Esophagus (tissue), 2 donors: ENCODE measurements around the gene HSD17B2. TPM values are rescaled to one million over a fixed set of nuclear protein-coding genes. Genes with fewer than 3 reads are reported as not detected.

ENCODE experiments used
- H3K27ac ChIP-seq, 2 donors: one replicate each; pipeline ENCODE4 v1.5.1; 2013; ENCODE audit warnings: low read depth in 2 of 2, mild to moderate bottlenecking in 2 of 2, inconsistent platforms in 1 of 2, low read length in 1 of 2, moderate library complexity in 1 of 2
- H3K27me3 ChIP-seq, 2 donors: one replicate each; pipeline ENCODE4 v1.6.1; 2013; ENCODE audit warnings: low read length in 2 of 2, control low read depth in 1 of 2, mild to moderate bottlenecking in 1 of 2; ENCODE audit not compliant: insufficient read depth in 2 of 2, control insufficient read depth in 1 of 2
- H3K36me3 ChIP-seq, 2 donors: one replicate each; pipeline ENCODE4 v1.6.1; 2013; ENCODE audit warnings: low read length in 1 of 2; ENCODE audit not compliant: control insufficient read depth in 2 of 2, insufficient read depth in 2 of 2
- H3K4me1 ChIP-seq, 2 donors: one replicate each; pipeline ENCODE4 v1.6.1; 2013; ENCODE audit warnings: low read length in 1 of 2; ENCODE audit not compliant: control insufficient read depth in 2 of 2, insufficient read depth in 2 of 2
- H3K4me3 ChIP-seq, 2 donors: one replicate each; pipeline ENCODE4 v1.5.1; 2013; ENCODE audit warnings: low read length in 2 of 2, mild to moderate bottlenecking in 2 of 2, low read depth in 1 of 2, moderate library complexity in 1 of 2
- H3K9me3 ChIP-seq, 2 donors: one replicate each; pipeline ENCODE4 v1.6.1; 2013; ENCODE audit warnings: mild to moderate bottlenecking in 2 of 2, low read depth in 1 of 2, low read length in 1 of 2, moderate library complexity in 1 of 2; ENCODE audit not compliant: control insufficient read depth in 2 of 2, insufficient read depth in 1 of 2
- WGBS, 2 donors: extraction: QIAGEN DNeasy Blood & Tissue Kit; methylation state at CpG; one replicate each; pipeline ENCODE4 v1.1.7; 2013; 5-methylcytosine and 5-hydroxymethylcytosine counted together
- polyA plus RNA-seq, 2 donors: library from polyadenylated mRNA; stranded (reverse); fragments of 200-250 nt; gene quantifications; one replicate each; pipeline ENCODE4 v1.2.3, GENCODE V29; 2013
- donor health status: healthy with polysubstance abuse.
- donor health status: Bipolar disorder and iron deficiency.

HSD17B2 gene
- polyA plus RNA-seq, 2 donors, result 1.0 to 9.5 TPM

DNA sequence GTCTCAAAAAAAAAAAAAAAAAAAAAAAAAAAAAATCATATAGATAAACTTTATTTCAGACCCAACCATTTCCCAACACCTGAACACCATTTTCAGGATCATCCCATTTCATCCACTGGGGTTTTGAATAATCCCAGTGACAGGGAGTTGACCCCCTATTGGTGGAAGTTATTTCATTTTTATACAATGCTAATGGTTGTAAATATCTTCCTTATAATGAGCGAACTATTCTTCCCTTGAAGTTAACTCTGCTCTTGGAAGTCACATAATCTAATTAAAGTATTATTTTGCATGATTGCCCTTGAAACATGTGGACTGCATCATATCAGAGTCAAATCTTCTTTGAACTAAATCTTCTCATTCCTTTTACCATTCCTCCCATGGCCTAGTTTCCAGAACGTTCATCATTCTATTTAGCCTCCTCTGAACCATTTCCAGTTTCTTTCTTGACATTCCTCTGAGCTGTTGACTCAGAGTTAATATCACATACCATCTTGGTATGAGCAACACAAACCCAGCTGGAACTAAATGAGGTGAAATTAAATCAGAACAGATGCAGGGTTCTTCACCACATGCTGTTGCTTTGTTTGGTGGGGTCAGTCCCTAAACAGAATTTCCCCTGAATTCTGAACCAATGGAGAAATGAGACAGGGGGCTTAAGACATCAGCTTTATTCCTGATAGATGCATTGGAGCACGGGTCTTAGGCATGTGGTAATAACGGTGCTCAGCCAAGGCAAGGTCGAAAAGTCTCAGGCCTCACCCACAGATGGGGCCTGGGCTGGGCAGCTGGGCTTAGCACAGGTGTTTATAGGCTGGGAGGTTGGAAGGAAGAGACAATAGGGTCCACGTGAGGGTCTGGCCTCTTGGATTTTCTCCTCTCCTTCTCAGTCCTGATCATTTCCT, 8.9 kb downstream of the HSD17B2 start:
- H3K36me3 ChIP-seq, result no peaks in the 10 kb centered on the region
- H3K4me3 ChIP-seq, result no peak overlapping the region
- H3K4me1 ChIP-seq, result peaks cover 0 to 6% of the 10 kb centered on the region in 2 donors
- no peaks in the 10 kb centered on the region for H3K9me3 ChIP-seq
- H3K27me3 ChIP-seq, result no peaks in the 10 kb centered on the region
- H3K27ac ChIP-seq, result peak overlapping the region in 1 of 2 donors; percentile 17
- WGBS, 2 donors, result 57 to 67% methylated on average over 6 of the region's 6 CpGs

DNA sequence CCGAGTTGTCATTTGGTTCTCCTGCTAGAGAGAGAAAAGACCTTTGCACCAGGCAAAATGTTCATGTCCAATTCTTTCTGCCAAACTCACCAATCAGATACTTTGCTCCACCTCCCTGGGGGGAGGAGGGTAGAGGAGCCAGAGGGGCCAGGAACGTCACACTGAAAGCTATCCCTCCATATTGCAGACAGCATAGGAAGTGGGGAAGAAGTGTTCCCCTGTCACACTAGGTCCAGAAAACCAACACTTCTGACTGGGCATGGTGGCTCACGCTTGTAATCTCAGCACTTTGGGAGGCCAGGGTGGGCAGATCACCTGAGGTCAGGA, 9.5 kb downstream of the HSD17B2 start:
- WGBS, 2 donors, result 75 to 83% methylated on average over 3 of the region's 3 CpGs
- Histone ChIP-seq H3K36me3 (no peaks in the 10 kb centered on the region), H3K27ac (peak overlapping the region in 1 of 2 donors; percentile 17), H3K27me3 (no peaks in the 10 kb centered on the region), H3K4me1 (peaks cover 0 to 6% of the 10 kb centered on the region in 2 donors), H3K4me3 (no peak overlapping the region), H3K9me3 (no peaks in the 10 kb centered on the region)

DNA sequence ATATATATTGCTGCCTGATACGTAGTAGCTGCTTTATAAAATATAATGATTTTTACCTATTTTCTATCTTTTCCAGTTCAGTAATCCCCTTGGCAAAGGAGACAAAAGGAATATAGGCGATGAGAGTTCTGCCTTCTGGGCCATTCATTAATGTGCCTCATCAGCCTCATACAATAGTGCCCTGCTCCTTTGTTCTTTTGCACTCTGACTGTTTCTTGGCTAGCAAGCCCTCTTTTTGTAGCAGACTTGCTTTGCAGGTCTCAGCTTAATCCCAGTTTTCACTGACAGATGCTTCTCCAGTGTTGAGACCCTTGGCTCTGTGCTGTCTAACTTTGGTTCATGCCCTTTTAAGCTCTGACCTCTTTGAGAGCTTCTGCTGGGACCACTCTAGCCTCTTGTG, 10.4 kb downstream of the HSD17B2 start:
- Histone ChIP-seq H3K27me3 (no peaks in the 10 kb centered on the region), H3K4me1 (peaks cover 0 to 6% of the 10 kb centered on the region in 2 donors)

DNA sequence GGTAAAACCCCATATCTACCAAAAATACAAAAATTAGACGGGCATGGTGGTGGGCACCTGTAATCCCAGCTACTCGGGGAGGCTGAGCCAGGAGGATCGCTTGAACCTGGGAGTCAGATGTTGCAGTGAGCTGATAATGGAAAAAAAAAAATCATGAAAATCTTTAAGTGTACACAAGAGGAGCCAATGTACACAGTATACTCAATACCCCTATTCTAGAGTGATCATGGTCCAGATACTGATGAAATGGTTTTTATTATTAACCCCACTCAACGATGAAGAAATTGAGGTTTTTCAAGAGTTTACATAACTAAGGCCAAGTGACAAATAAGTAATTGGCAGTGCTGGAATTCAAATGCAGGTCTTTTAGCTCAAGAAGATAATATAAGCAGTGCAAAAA, 11.5 kb downstream of the HSD17B2 start:
- no peaks in the 10 kb centered on the region for H3K36me3 ChIP-seq
- peak overlapping the region in 1 of 2 donors; percentile 28 for H3K27ac ChIP-seq
- WGBS, 2 donors, result 76 to 83% methylated on average over 4 of the region's 4 CpGs
- H3K4me1 ChIP-seq, result peaks cover 0 to 6% of the 10 kb centered on the region in 2 donors
- H3K9me3 ChIP-seq, result no peaks in the 10 kb centered on the region
- no peaks in the 10 kb centered on the region for H3K27me3 ChIP-seq
- H3K4me3 ChIP-seq, result no peak overlapping the region

More for the DNA sequence above, 10.4 kb downstream of the HSD17B2 start:
- H3K27ac ChIP-seq, result peak overlapping the region in 1 of 2 donors; percentile 9
- no peaks in the 10 kb centered on the region for H3K36me3 ChIP-seq
- no peaks in the 10 kb centered on the region for H3K9me3 ChIP-seq
- WGBS, 2 donors, result 34 to 43% methylated on average over 2 of the region's 2 CpGs
- no peak overlapping the region for H3K4me3 ChIP-seq

DNA sequence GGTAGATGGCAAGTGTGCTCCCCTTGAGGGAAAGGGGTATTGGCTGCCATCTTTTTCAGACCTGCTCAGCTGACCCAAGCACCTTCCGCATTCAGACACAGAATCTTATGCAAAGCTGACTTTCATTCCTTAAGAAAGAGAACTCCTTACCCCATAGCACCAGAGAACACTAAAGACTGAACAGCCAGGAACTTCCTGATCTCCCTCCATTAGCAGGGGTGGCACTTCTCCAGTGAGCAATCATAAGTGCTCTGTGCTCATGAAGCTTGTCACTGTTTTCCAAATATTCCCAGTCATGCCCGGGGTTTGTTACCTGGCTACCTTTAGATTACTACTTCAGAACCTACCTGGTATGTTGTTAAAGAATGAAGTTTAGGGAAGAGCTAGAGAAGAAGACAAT, 11.9 kb downstream of the HSD17B2 start:
- H3K4me3 ChIP-seq, result no peak overlapping the region
- H3K36me3 ChIP-seq, result no peaks in the 10 kb centered on the region
- H3K27me3 ChIP-seq, result no peaks in the 10 kb centered on the region
- 75 to 81% methylated on average over 2 of the region's 2 CpGs for WGBS, 2 donors
- peaks cover 0 to 6% of the 10 kb centered on the region in 2 donors for H3K4me1 ChIP-seq
- H3K9me3 ChIP-seq, result no peaks in the 10 kb centered on the region
- peak overlapping the region in 1 of 2 donors; percentile 28 for H3K27ac ChIP-seq

DNA sequence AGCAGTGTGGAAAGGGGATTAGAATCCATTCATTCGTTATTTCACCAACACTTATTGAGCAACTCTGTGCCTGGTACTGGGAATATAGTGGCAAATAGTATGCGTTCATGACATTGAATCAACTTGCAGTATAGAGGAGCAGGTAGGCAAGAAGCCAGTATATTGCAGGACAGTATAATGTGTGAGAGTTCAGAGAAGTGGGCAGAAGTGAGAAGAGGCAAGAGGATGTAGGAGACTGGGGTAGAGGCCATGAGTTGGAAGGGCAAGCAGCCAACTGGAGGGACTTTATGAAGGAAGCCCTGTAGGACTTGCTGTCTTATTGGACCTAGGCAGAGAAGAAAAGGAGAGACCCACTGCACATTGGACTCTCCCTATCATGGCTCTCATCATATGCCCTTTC, 12.3 kb downstream of the HSD17B2 start:
- H3K36me3 ChIP-seq, result no peaks in the 10 kb centered on the region
- H3K9me3 ChIP-seq, result no peaks in the 10 kb centered on the region
- no peak overlapping the region for H3K27ac ChIP-seq
- H3K27me3 ChIP-seq, result no peaks in the 10 kb centered on the region
- peaks cover 0 to 6% of the 10 kb centered on the region in 2 donors for H3K4me1 ChIP-seq
- WGBS, 2 donors, result 65 to 68% methylated on average over 2 of the region's 2 CpGs
- no peak overlapping the region for H3K4me3 ChIP-seq

DNA sequence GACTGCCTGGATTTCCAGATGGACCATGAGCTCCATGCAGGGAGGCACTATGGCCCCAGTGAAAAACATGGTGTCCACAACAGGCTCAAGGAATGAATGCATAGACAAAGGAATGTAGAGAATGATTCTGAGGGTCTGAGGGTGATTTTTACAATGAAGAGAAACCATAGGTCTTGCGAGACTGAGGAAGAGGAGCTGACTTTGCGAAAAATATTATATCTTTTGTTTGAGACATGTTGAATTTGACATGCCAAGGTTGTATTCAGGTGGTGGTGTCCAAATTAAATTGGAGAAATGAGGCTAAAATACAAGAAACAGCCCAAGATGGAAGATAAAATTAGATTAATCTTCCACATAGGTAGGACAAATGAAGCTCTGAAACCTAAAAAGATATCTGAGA, 12.7 kb downstream of the HSD17B2 start:
- no peak overlapping the region for H3K4me3 ChIP-seq
- no peaks in the 10 kb centered on the region for H3K9me3 ChIP-seq
- H3K36me3 ChIP-seq, result no peaks in the 10 kb centered on the region
- H3K27ac ChIP-seq, result no peak overlapping the region
- H3K4me1 ChIP-seq, result peaks cover 0 to 6% of the 10 kb centered on the region in 2 donors
- 93 to 98% methylated on average over 2 of the region's 2 CpGs for whole genome bisulfite sequencing, 2 donors
- no peaks in the 10 kb centered on the region for H3K27me3 ChIP-seq

DNA sequence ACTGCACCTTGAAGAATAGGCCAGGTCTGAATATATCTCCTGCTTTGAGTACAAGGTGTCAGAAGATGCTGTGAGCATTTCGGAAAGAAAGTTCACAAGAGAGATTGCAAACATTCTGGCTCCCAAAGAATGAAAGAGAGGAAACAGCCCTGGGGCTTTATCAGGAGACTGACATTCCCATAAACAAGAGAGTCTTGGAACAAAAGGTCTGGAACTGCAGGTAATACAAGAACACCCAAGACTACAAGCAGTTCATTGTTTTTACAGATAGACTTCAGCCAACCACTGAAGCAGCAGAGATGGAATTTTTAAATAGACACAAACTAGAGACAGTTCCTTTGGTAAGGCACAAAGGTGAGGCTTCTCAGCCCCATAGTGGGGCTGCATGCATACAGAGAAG, 14.4 kb downstream of the HSD17B2 start:
- Histone ChIP-seq H3K36me3 (no peaks in the 10 kb centered on the region), H3K4me1 (peaks cover 0 to 6% of the 10 kb centered on the region in 2 donors), H3K27me3 (no peaks in the 10 kb centered on the region), H3K9me3 (no peaks in the 10 kb centered on the region), H3K27ac (no peak overlapping the region), H3K4me3 (no peak overlapping the region)
- 40 to 56% methylated on average over 1 of the region's 1 CpG for WGBS, 2 donors

DNA sequence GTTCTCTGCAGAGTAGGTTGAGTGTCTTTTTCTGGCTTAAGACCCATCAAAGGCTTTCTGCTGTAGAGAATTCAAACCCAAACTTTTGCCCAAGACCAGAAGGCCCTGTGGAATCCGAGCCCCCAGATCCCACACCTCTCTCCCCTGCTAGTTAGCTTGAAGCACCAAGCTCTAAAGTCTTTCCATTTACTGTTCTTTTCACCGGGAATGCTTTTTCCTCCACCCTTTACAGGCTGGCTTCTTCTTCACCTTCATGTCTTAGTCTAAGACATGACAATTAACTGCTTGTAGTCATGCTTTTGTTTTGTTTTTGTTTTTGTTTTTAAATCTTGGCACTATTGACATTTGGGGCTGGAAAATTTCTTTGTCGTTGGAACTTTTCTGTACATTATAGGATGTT, 15.5 kb downstream of the HSD17B2 start:
- Histone ChIP-seq H3K27me3 (no peaks in the 10 kb centered on the region), H3K27ac (no peak overlapping the region), H3K36me3 (no peaks in the 10 kb centered on the region), H3K4me1 (peaks cover 4 to 6% of the 10 kb centered on the region in 2 donors), H3K9me3 (no peaks in the 10 kb centered on the region), H3K4me3 (no peak overlapping the region)
- 60 to 71% methylated on average over 3 of the region's 3 CpGs for WGBS, 2 donors

DNA sequence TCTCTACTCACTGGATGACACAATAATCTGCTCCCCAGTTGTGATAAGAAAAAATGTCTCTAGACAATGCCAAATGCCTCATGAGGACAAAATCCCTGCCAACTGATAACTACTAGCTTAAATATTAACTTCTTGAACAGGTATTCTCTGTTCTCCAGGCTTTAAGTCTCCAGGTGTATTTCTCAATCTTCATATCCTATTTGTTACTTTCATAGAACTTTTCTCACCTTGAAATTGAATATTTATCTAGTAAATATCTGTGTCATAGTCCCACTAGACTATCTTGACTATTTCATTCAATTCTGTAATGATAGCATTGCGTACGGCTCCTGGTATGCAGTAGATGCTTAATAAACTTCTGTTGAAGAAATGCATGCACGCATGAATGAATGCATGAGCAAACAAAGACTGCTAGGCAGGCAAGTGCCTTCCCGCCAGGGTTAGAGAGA, 15.9 kb downstream of the HSD17B2 start:
- Histone ChIP-seq H3K4me3 (no peak overlapping the region), H3K27me3 (no peaks in the 10 kb centered on the region), H3K9me3 (no peaks in the 10 kb centered on the region), H3K36me3 (no peaks in the 10 kb centered on the region), H3K4me1 (peaks cover 4 to 5% of the 10 kb centered on the region in 2 donors), H3K27ac (no peak overlapping the region)
- 65 to 93% methylated on average over 4 of the region's 4 CpGs for WGBS, 2 donors
